HG03520 (cell line): ENCODE results near the gene ITM2C.

ENCODE experiments used
- ATAC-seq: cut with Tn5 transposase; IDR thresholded peaks from one replicate; pipeline ENCODE4 v1.9.1; 2021; ENCODE audit warnings: mild to moderate bottlenecking, moderate library complexity; ENCODE audit not compliant: unreplicated experiment

Gene ITM2C

GRCh38 chr2:230849633-230850357 lies 14.9 kb upstream of the ITM2C start:
- no peak for ATAC-seq

- no peak for ATAC-seq
Observed at GRCh38 chr2:230850358-230850658, 14.4 kb upstream of the ITM2C start.

DNA sequence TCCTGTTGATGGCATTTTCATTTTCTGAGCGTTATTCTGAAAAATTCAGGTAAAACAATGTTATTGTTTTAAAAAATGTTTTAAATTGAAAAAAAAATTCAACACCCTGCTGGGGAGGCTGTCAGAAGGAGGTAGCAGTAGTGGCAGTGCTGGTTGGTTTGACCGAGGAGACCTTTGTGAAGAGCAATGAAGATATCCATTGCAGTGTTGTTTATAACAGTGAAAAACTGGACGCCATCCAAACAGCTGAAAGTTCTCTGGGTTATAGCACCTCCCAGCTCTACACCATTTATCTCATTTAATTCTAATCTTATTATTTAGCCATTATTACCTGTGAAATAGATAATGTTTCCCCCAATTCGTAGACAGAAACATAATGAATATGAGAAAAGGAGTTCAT lies 12.6 kb upstream of the ITM2C start:
- ATAC-seq, result no peak

DNA sequence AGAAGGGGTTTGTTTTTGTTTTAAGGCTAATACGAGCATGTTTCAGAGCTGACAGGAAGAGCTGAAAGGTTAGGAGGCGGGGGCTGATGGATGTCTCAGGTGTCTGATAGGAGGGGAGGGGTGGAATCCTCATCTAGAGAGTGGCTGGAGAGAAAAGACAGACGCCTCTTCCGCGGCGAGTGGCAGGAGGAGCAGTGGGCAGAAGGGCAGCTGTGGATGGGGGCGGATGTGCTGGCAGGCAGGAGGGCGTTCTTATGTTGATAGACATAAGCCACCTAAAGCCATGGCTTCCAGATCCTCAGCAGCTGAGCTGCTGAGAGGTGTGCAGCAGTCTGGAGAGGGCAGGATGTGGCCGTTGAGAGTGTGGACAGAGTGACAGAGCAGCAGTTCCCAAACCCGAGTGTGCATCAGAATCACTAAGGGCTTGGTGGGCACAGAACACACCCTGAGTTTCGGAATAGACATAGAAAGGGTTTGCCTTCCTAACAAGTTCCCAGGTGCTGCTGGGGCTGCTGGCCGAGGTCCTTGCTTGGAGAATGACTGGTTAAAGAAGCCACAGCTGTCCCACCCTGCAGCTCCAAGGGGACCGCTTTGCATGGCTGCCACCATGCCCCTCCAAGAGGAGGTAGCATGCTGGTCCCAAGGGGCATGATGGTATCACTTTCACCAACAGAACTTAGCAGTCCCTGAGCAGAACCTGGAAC lies 3.0 kb upstream of the ITM2C start:
- no peak for ATAC-seq

GRCh38 chr2:230862292-230862691 lies 2.5 kb upstream of the ITM2C start:
- ATAC-seq, result no peak

DNA sequence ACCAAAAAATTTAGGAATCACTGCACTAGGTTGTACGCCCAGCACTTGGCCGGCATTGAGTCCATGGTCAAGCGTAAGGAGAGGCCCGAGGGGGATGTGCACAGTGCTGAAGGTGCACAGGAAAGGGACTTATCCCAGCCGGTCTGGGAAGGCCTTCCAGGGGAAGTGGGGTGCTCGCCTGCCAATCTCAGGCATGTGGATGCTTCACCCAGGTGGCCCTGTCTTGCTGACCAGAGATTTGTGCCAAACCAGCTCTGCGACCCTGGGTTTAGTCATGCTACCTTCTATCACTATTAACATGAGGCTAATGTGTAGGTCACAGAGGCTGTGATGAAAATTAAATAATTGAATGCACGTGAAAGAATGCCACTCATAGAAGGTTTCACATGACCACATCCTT lies 1.7 kb upstream of the ITM2C start:
- ATAC-seq, result no peak

DNA sequence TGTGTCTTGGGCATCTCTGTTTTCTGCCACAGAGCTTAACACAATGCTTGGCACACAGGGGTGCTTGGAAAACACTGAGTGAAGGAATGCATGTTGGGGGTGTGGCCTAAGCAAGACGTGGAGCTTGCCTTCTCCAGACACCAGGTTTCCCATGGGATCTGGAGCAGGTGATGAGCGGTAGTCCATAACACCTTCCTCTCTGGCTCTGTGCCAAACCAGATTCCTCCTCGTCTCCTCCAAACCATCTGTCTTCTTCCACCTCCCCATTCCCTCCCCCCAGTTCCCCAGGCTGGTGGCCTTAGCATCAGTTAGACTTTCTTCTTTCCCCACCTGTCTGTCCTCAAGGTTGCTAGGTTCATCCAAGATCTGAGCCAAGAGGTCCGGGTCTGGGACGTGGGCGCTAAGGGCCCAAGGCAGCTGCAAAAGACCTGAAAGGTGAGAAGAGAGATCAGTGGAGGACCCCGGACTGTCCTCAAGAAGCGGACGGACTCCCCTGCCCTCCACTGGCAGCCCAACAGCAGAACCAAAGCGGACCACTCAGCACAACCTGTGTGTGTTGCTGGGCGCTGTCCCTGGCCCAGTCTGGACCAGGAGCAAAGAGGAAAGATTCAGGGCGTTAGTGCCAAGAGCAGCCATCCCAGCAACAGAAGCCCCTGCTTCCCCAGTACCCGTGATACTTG lies 1.2 kb upstream of the ITM2C start:
- no peak for ATAC-seq

- no peak for ATAC-seq
Observed at GRCh38 chr2:230864122-230864604, 579 bp upstream of the ITM2C start.

- ATAC-seq, result no peak
Observed at GRCh38 chr2:230865307-230865765, 594 bp downstream of the ITM2C start.

DNA sequence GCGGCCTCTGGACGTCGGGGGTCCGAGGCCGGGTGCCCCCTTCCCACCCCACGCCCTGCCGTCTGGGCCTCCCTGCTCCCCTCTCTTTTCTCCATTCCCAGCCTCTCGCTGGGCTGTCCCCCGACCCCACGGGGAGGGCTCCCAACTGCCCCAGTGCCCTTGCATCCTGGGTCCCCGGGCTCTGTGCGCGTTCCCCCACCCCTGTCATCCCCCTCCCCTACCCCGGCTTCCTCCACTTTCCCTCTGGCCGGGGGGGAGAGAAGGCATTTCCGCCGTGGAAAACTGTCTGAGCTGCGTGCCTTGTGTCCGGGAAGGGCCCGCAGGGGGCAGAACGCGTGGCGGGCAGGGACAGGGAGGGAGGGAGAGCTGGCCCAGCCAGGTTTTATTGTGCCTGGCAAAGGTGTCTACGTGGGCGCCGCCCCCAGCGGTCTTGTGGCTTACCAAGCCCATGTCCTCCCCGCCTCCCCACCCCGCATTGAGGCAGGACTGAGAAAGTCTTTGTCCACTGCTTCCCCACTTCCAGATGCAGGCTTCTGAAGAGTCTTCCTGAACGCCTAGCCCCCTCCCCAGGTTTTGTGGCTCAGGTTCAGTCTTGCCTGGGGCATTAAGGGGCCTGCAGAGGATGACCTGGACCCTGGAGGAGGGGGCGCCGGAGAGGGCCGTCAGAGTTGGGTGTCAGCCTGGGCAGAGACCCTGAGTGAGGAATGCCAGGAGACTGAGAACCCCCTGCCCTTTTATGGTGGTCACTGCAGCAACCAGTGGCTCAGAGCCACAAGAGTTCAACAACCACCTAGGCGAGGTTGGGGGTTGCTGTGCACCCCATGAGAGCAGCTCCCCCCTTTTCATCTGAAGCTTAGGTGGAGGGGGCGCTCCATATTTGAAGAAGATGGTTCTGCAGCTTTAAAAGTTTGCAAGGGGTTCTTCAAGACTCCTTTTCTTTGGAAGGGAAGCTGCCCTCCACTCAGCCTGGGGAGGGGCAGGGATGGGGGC lies 1.3 kb downstream of the ITM2C start:
- no peak for ATAC-seq

- no peak for ATAC-seq
Observed at GRCh38 chr2:230866756-230867523, 2.2 kb downstream of the ITM2C start.

DNA sequence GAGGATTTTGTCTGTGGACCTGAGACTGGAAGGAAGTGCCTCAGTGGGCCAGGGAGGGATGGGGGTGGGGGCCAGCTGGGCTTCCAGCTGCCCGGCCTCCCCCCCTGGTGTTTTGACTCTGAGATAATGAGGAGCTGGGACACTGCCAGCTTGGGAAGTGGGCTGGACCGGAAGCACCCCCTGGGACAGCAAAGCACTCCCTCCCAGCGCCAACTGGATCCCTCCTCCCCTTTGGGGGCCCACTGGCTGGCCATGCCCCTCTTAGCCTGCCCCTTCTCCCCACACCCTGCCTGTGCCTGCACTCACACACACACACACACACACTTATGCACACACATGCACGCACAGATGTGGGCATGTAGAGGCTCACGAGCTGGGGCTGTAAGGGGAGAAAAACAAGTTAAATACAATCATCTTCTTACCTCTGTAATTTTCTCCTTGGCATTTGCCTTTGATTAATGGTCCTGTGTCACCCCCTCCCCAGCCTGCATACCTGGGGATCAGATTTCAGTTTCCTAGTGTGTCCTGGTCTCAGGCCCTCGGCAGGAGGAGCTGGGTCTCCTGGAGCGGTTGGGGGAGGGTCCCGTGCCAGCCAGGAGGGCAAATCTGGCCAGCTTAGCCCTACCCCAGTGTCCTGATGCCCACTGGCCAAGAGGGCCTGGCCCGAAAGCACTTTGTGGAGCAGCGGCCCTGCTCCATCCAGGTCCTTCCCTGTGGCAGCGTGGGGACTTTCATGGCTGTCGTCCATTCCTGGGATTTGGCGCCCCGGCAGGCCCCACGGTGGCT lies 3.6 kb downstream of the ITM2C start:
- no peak for ATAC-seq

DNA sequence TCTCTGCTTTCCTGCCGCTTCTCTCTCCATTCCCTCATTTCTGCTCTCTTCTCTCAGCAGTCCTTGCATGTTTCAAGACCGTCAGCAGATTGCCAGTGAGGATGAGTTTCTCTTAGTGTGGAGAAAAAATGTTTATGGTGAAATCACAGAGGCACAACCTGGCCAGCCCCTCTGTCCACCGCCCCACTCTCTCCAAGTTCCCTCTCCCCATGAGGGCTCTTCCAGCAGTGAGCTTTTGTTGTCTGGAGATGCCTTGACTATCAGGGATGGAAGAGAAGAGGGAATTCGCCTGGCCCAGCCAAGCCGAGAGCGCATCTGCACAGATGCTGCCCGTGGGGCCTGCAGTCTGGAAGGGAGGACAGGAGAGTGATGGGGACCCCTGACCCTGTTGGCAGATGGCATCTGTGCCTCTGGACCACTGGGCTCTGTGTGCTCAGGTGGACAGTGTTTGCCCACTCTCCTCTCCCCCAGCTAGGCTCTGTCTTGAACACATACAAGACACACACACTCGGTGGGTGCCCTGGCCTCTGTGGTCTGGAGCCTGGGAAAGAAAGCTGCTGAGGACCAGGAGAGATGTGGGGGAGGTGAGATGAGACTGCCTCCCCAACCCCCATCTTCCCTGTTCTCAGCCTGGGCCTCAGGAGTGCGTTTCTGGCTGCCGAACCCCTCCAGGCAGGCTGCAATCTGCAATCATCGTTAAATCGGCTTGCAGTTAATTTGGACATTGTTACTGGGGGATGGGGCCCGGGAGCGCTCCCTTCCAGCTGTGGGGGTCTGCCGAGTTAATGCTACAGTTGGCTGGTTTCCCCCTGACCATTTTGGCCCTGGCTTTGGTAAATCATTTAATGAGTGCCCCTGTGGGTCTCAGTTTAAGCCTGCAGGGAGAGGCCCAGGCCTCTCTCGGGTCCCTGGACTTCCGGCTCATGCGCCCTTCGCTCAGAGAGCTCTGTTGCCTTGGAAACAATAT lies 4.5 kb downstream of the ITM2C start:
- no peak for ATAC-seq

DNA sequence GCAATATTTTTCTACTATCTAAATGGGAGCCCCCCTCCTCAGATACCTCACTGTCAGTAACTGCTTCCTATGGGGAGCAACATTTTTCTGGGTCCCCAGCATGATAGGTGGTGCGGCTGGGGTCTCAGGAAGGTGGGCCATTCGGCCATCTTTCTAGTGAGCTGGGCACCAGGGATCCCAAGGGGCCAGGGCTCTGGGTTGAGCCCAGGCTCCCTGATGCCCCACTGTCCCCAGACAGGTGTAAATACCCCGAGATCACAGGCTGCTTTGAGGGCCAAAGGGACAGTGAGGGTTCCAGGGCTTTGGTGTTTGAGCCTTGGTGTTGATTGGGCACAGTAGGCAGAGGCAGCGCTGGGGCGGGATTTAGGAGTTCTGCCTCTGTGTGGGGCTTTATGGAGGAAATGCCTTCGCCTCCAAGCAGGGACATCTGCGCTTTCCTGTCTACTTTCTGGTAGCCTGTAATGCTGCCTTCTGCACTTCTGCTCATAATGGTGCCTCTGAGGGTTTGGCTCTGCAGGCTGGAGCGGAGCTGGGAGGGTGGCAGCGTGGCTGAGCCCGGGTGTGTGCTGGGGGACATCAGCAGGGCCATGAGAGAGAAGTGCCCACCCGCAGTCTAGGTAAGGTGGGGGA lies 5.3 kb downstream of the ITM2C start:
- ATAC-seq, result no peak

GRCh38 chr2:230870544-230871360 lies 6.0 kb downstream of the ITM2C start:
- ATAC-seq, result no peak

- no peak for ATAC-seq
Observed at GRCh38 chr2:230871361-230872150, 6.8 kb downstream of the ITM2C start.
